ENCODE data around the gene NOL3.

NOL3 gene

GRCh38 chr16:67190041-67190440 lies 19.7 kb downstream of the NOL3 start, which contains the start of gene EXOC3L1:
TSS of gene EXOC3L1 (minus strand) at chr16:67190136. CDS start at chr16:67189676, 460 bp downstream.
- DNase-seq (ENCODE audit: low read depth): no peak

GRCh38 chr16:67190448-67191399 lies 20.4 kb downstream of the NOL3 start:
- DNase-seq (ENCODE audit: low read depth): peak; percentile 59

GRCh38 chr16:67191411-67191994 lies 21.2 kb downstream of the NOL3 start:
- no peak for DNase-seq (ENCODE audit: low read depth)

DNA sequence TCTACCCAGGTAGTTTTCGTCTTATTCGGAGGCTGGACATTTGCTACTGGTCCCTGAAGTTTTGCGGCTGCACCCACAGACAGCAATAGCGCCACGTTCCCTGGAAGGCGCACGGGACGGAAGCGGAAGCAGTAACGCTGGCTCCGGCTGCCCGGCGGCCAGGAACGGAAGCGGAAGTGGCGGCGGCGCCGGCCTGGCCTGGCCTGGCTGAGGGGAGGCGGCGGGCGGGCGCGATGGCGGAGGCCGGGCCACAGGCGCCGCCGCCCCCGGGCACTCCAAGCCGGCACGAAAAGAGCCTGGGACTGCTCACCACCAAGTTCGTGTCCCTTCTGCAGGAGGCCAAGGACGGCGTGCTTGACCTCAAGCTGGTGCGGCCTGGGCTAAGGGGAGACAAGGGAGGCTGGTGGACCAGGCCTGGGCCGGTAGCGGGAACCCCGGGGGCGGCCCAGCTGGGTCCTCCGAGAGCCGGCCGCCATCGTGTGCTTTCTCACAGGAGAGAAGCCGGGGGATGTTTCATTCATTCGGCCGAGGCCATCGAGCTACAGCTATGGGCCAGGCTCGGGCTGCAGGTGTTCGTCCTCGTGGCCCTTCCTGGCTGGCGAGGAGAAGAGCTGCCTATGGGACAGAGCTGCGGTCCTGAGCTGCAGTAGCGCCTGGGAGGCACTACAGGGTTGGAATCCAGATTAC lies 21.8 kb downstream of the NOL3 start, which contains the start of gene E2F4:
TSS of gene E2F4 (plus strand) at position 161 of the 687 bp plus-strand sequence. CDS start at position 234, 73 bp downstream.
- peak; percentile 96 for DNase-seq (ENCODE audit: low read depth)

DNA sequence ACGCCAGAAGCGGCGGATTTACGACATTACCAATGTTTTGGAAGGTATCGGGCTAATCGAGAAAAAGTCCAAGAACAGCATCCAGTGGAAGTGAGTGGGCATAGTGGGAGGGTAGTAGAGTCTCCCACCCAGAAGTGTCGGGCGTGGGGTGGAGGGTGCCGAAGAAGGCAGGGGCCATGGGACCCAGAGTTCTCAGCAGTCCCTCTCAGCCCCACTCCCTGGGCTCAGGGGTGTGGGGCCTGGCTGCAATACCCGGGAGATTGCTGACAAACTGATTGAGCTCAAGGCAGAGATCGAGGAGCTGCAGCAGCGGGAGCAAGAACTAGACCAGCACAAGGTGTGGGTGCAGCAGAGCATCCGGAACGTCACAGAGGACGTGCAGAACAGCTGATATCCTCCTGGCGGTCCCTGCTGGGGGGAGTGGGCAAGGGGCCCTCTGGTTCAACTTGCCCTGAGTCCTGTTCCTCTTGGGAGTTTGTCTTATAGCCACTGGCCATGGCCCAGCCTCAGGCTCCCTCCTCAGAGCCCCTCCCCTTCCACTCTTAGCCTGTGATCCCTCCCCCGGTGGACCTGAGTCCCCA lies 22.5 kb downstream of the NOL3 start:
- DNase-seq (ENCODE audit: low read depth): no peak

DNA sequence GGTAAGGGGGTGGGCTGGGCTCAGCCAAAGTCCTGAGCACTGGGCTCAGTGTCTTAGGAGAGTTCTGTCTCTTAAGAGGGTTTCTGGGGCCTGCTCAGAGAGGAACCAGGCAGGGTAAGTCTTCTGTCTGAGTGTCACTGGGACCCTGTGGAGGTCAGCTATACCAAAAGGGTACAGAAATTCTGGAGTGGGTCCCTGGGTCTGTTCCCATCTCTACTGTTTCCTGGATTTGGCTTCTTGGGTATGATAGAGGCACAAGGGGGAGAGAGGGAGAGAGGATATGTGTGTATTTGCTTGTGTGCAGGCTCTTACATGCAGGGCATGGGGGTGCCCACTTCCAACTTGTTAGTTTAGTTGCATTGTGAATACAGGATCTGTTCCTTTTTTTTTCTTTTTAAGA lies 23.2 kb downstream of the NOL3 start:
- DNase-seq (ENCODE audit: low read depth): no peak

DNA sequence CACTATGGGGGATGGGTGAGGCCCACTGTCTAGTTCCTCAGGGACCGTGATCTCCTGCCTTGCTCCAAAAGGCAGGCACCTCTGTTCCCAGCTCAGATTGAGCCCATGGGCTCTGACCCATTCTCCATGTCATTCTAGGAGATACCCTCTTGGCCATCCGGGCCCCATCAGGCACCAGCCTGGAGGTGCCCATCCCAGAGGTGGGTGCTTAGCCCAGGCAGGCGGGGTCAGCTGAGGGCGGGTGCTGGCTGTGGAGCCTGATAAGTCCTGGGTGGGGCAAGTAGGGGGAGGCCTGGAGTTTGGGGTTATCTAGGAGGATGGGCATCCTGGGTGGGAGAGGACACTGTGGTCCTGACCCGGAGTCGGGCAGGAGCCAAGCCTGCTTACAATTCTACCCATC lies 23.9 kb downstream of the NOL3 start:
- no peak for DNase-seq (ENCODE audit: low read depth)

DNA sequence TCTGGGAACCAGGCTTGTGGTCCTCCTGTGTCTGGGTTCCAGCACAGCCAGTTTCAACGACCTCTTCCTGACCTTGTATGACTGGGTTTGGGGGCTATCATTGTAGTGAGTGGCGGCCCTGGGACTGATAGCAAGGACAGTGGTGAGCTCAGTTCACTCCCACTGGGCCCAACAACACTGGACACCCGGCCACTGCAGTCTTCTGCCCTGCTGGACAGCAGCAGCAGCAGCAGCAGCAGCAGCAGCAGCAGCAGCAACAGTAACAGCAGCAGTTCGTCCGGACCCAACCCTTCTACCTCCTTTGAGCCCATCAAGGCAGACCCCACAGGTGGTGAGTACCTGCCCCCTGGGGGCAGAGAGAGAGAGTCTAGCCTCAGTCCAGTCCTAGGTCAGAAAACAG lies 25.3 kb downstream of the NOL3 start:
- no peak for DNase-seq (ENCODE audit: low read depth)

GRCh38 chr16:67196881-67197280 lies 26.5 kb downstream of the NOL3 start:
- no peak for DNase-seq (ENCODE audit: low read depth)

- DNase-seq (ENCODE audit: low read depth): no peak
These were observed 27.4 kb downstream of the NOL3 start for GRCh38 chr16:67197704-67198103.

GRCh38 chr16:67198238-67198734 lies 27.9 kb downstream of the NOL3 start:
- DNase-seq (ENCODE audit: low read depth): peak; percentile 46

- no peak for DNase-seq (ENCODE audit: low read depth)
These were observed 28.9 kb downstream of the NOL3 start, which contains the start of gene ELMO3 for GRCh38 chr16:67199011-67199807. TSS of gene ELMO3 (plus strand) at chr16:67199131. CDS start at chr16:67199327, 196 bp downstream.

DNA sequence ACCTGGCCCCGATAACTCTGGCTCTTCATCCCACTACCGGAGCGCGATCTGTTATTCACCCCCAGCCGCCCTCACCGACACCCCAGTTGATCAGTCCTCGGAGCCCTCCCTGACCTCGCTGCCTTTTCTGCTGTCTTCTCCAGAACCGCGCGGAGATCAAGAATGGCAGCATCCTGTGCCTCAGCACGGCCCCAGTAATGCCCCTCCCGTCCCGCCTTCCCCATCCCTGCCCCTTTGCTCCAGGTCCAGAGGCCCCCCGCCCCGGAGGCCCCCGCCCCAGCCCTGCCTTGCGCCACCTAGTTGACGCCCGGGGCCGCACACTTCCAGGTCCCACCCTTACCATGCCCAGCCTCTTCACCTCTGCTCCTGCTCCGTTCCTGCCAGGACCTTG lies 29.5 kb downstream of the NOL3 start:
- DNase-seq (ENCODE audit: low read depth): no peak

DNA sequence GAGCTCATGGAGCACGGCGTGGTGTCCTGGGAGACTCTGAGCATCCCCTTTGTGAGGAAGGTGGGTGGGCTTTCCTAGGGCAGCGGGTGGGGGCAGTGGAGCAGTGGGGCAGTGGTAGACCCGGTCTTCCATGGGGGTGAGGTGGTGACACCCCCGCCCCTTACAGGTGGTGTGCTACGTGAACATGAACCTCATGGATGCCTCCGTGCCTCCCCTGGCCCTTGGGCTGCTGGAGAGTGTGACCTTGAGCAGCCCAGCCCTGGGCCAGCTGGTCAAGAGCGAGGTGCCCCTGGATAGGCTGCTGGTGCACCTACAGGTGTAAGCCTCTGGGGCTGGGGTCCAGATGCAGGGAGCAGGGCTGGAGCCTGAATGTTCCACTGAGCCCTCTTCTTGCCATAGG lies 30.2 kb downstream of the NOL3 start:
- DNase-seq (ENCODE audit: low read depth): no peak

- no peak for DNase-seq (ENCODE audit: low read depth)
These were observed 31.3 kb downstream of the NOL3 start for GRCh38 chr16:67201411-67202345.

- no peak for DNase-seq (ENCODE audit: low read depth)
These were observed 32.1 kb downstream of the NOL3 start for GRCh38 chr16:67202426-67202825.

- DNase-seq (ENCODE audit: low read depth): no peak
These were observed 32.7 kb downstream of the NOL3 start for GRCh38 chr16:67202956-67203493.

DNA sequence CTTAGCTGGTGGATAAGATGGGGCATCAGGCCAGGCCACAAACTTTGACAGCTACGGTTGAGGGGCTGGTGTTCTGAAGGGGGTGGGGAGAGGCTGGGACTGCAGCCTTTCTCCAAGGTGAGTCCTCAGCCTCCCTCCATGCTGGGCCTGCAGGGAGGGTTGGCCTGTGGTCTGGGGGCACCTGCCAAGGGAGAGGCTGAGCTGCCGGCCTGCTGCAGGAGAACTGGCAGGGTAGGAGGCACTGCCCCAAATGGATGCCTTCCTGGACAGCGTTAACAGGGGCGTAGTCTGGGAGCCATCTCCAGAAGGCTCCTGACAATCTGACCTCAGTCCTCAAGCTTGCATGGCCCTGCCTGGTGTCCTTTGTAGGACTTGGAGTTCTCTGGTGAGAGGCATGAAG lies 33.7 kb downstream of the NOL3 start:
- no peak for DNase-seq (ENCODE audit: low read depth)

DNA sequence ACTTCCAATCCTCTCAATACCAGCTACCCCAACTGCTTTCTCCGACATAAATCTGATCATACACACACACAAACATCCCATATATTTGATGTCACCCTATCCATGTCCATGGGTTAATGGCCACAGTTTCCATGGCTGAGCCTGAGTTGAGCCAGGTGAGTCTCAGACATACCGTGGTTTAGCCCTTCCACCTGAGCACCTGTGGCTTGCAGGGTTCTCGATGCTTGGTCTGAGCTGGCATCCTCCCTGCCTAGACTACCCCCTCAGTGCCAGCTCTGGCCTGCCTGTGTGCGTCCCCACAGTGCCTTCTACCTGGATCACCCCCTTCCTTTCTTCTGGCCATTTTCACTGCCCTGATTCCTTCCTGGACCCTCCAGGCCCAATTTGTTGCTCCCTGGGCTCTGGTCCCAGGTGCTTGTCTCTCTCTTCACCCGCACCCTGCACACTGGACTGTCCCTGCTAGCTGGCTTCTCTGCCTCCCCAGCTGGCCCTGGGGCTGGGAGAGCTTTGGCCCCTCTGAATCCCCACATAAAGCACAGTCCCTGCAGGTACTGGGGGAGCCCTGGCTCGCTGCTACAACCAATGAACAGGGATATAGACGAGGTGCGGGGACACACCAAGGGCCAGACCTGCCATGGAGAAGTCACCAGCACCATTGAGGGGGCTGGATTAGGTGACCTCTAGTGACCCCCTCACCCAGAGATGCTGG lies 35.9 kb downstream of the NOL3 start:
- no peak for DNase-seq (ENCODE audit: low read depth)

Data from ELR (cell line).